Central memory CD8-positive, alpha-beta T cell (primary cell): ENCODE data around the gene BOC.

Source experiments
- ATAC-seq: fragments of 150-1000 bp; cut with Tn5 transposase; replicated peaks from 2 replicates; pipeline ENCODE4 v1.10.0; 2022; ENCODE audit warnings: mild to moderate bottlenecking, moderate FRiP score, moderate number of reproducible peaks; ENCODE audit not compliant: poor library complexity, severe bottlenecking; ENCODE audit errors: extremely low read depth
- DNase-seq, 2 donors: peaks; one replicate each; pipeline ENCODE4 v3.0.0; 2021; ENCODE audit warnings: low spot score in 2 of 2
- H3K27ac Mint-ChIP-seq: one replicate; pipeline ENCODE4 v1.8.0; 2022; ENCODE audit warnings: low read depth, mild to moderate bottlenecking, moderate library complexity, mixed read lengths
- H3K27me3 Mint-ChIP-seq: one replicate; pipeline ENCODE4 v1.8.0; 2022; ENCODE audit warnings: mixed read lengths
- H3K36me3 Mint-ChIP-seq: one replicate; pipeline ENCODE4 v1.8.0; 2022; ENCODE audit warnings: mild to moderate bottlenecking, moderate library complexity, mixed read lengths; ENCODE audit not compliant: insufficient read depth
- H3K4me1 Mint-ChIP-seq: one replicate; pipeline ENCODE4 v1.8.0; 2022; ENCODE audit warnings: mixed read lengths
- H3K4me3 Mint-ChIP-seq: one replicate; pipeline ENCODE4 v1.8.0; 2022; ENCODE audit warnings: mild to moderate bottlenecking, moderate library complexity, mixed read lengths
- H3K9me3 Mint-ChIP-seq: one replicate; pipeline ENCODE4 v1.8.0; 2022; ENCODE audit warnings: mixed read lengths

Gene BOC

GRCh38 chr3:113285226-113285625 lies 73.9 kb downstream of the BOC start:
- ATAC-seq, result no peak
- H3K27me3 Mint-ChIP-seq, result peaks cover 29% of the 10 kb centered on the region
- H3K4me3 Mint-ChIP-seq, result no peak overlapping the region
- H3K4me1 Mint-ChIP-seq, result no peaks in the 10 kb centered on the region
- H3K27ac Mint-ChIP-seq, result no peak overlapping the region
- no peak for DNase-seq
- no peaks in the 10 kb centered on the region for H3K9me3 Mint-ChIP-seq
- H3K36me3 Mint-ChIP-seq, result peaks cover 2% of the 10 kb centered on the region

DNA sequence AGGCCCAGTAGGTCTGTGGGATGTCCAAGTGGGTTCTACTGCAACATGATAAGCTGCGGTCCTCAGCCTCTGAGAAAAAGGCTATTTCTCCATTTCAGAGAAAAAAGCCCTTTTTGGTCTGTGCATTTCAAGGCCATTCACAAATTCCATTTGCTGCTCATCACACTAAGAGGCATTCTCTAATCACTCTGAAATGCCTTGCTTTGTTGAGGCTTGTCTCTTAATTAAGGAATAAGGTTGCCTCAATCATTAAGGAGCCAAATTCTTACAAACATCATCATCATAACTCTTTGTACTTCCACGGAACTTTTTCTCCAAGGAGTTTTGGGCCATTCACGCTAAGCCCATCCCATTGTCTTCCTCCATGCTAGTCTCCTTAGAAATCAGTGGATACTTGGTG lies 74.4 kb downstream of the BOC start:
- DNase-seq, result no peak
- no peak overlapping the region for H3K4me3 Mint-ChIP-seq
- peaks cover 24% of the 10 kb centered on the region for H3K27me3 Mint-ChIP-seq
- peaks cover 2% of the 10 kb centered on the region for H3K36me3 Mint-ChIP-seq
- no peaks in the 10 kb centered on the region for H3K4me1 Mint-ChIP-seq
- H3K27ac Mint-ChIP-seq, result no peak overlapping the region
- no peaks in the 10 kb centered on the region for H3K9me3 Mint-ChIP-seq
- no peak for ATAC-seq

GRCh38 chr3:113286524-113286923 lies 75.2 kb downstream of the BOC start:
- peaks cover 16% of the 10 kb centered on the region for H3K27me3 Mint-ChIP-seq
- H3K27ac Mint-ChIP-seq, result no peak overlapping the region
- peaks cover 2% of the 10 kb centered on the region for H3K36me3 Mint-ChIP-seq

DNA sequence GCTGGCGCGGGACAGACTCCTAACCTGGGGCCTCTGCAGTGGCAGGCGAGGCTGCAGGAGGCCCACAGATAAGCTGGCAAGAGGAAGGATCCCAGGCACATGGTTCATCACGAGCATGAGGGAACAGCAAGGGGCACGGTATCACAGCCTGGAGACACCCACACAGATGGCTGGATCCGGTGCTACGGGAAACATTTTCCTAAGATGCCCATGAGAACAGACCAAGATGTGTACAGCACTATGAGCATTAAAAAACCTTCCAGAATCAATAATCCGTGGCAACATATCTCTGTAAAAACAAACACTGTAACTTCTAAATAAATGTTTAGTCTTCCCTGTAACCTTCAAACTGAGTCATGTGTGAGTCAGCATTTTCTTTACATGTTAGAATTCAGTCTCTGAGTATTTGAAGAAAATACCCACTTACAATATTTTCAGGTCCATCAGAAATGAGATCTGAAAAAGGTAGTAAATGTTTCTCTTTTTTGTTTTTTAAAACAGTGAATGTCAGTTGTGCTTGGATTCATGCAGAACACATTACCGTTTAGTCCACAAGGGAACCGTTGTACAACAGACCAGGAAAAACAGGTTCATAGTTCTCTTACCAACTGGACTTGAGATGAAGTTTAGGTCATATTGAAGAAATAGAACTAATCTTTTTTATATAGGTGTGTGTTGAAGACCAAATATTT lies 75.9 kb downstream of the BOC start:
- no peak for ATAC-seq
- Mint-ChIP-seq H3K4me1 (no peaks in the 10 kb centered on the region), H3K27ac (no peak overlapping the region), H3K36me3 (peaks cover 2% of the 10 kb centered on the region), H3K9me3 (no peaks in the 10 kb centered on the region), H3K4me3 (no peak overlapping the region), H3K27me3 (peaks cover 9% of the 10 kb centered on the region)
- DNase-seq, result no peak

More at GRCh38 chr3:113286524-113286923, 75.2 kb downstream of the BOC start:
- H3K9me3 Mint-ChIP-seq, result no peaks in the 10 kb centered on the region
- no peak overlapping the region for H3K4me3 Mint-ChIP-seq
- ATAC-seq (no peak), DNase-seq (no peak)
- H3K4me1 Mint-ChIP-seq, result no peaks in the 10 kb centered on the region

- no peaks in the 10 kb centered on the region for H3K4me1 Mint-ChIP-seq
- peaks cover 2% of the 10 kb centered on the region for H3K36me3 Mint-ChIP-seq
- no peak overlapping the region for H3K27ac Mint-ChIP-seq
- ATAC-seq (no peak), DNase-seq (peak in 1 of 2 donors; percentile 34)
- no peaks in the 10 kb centered on the region for H3K9me3 Mint-ChIP-seq
- H3K27me3 Mint-ChIP-seq, result peaks cover 1% of the 10 kb centered on the region
- H3K4me3 Mint-ChIP-seq, result no peak overlapping the region
These were observed 76.7 kb downstream of the BOC start for GRCh38 chr3:113287803-113288648.

GRCh38 chr3:113288881-113289280 lies 77.5 kb downstream of the BOC start:
- Mint-ChIP-seq H3K36me3 (peaks cover 5% of the 10 kb centered on the region), H3K27me3 (no peaks in the 10 kb centered on the region), H3K4me1 (no peaks in the 10 kb centered on the region), H3K27ac (no peak overlapping the region), H3K9me3 (no peaks in the 10 kb centered on the region), H3K4me3 (no peak overlapping the region)
- ATAC-seq (no peak), DNase-seq (no peak)

DNA sequence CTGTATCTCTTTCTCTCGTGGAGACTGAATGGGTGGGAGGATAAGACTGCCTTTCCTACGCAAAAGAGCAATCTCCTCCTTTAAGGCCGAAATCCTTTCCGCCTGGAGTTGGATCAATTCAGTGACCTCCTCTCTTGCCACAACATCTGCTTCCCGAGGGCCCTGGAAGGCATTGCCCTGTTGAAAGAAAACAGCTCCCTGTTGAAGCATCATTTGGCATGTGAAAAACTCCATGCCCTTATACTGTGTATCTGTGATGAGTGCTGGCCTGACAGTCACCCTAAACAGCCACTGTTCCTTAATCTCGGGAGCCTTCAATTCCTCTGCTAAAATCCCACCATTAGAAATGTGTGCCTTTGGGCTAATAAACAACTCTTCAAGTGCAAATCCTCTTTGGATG lies 80.2 kb downstream of the BOC start:
- peaks cover 3% of the 10 kb centered on the region for H3K36me3 Mint-ChIP-seq
- H3K9me3 Mint-ChIP-seq, result no peaks in the 10 kb centered on the region
- no peaks in the 10 kb centered on the region for H3K27me3 Mint-ChIP-seq
- ATAC-seq (no peak), DNase-seq (no peak)
- no peaks in the 10 kb centered on the region for H3K4me1 Mint-ChIP-seq
- H3K4me3 Mint-ChIP-seq, result no peak overlapping the region
- H3K27ac Mint-ChIP-seq, result no peak overlapping the region

DNA sequence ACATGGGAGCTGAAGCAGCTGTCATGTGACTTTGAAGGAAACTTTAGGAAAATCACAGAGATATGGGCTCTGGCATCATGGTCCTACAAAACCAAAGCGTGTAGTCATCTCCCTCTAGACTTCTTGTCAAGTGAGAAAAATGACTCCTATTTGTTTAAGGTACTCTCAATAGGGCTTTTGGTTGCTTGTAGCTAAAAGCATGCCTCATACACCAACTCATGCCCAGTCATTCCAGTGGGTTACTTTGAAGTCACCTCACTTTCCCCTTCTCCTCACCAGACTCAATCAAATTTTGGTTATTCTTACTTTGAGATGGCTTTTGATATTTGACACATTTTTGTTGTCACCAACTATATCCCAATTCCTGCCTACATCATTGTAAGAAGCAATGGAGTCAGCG lies 81.6 kb downstream of the BOC start:
- peaks cover 3% of the 10 kb centered on the region for H3K36me3 Mint-ChIP-seq
- DNase-seq (no peak), ATAC-seq (no peak)
- no peak overlapping the region for H3K27ac Mint-ChIP-seq
- no peaks in the 10 kb centered on the region for H3K9me3 Mint-ChIP-seq
- no peak overlapping the region for H3K4me3 Mint-ChIP-seq
- no peaks in the 10 kb centered on the region for H3K4me1 Mint-ChIP-seq
- no peaks in the 10 kb centered on the region for H3K27me3 Mint-ChIP-seq

DNA sequence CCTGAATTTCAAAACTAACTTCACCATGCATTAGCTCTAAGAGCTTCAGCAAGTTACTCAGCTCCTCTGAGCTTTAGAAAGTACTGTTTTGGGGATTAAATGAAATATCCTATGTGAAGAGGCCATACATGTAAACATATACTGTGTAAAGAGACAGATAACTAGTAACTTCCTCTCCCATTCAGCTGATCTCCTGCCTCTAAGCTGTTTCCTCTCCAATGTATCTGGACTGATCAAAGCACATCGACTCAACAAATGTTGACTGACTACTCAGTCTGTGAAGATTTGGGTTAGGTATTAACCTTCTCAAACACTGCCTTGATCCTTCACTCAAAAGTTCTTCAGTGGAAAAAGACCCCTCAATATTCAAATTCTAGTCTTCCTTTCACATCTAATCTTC lies 82.0 kb downstream of the BOC start:
- DNase-seq, result no peak
- ATAC-seq, result no peak
- H3K9me3 Mint-ChIP-seq, result no peaks in the 10 kb centered on the region
- H3K4me3 Mint-ChIP-seq, result no peak overlapping the region
- H3K27ac Mint-ChIP-seq, result no peak overlapping the region
- H3K4me1 Mint-ChIP-seq, result no peaks in the 10 kb centered on the region
- H3K27me3 Mint-ChIP-seq, result no peaks in the 10 kb centered on the region
- H3K36me3 Mint-ChIP-seq, result peaks cover 3% of the 10 kb centered on the region

GRCh38 chr3:113295463-113295862 lies 84.1 kb downstream of the BOC start:
- peaks cover 3% of the 10 kb centered on the region for H3K36me3 Mint-ChIP-seq
- H3K27ac Mint-ChIP-seq, result no peak overlapping the region
- DNase-seq (no peak), ATAC-seq (no peak)
- no peak overlapping the region for H3K4me3 Mint-ChIP-seq
- no peaks in the 10 kb centered on the region for H3K27me3 Mint-ChIP-seq
- H3K9me3 Mint-ChIP-seq, result no peaks in the 10 kb centered on the region
- H3K4me1 Mint-ChIP-seq, result no peaks in the 10 kb centered on the region

- no peaks in the 10 kb centered on the region for H3K9me3 Mint-ChIP-seq
- no peak overlapping the region for H3K4me3 Mint-ChIP-seq
- peaks cover 3% of the 10 kb centered on the region for H3K36me3 Mint-ChIP-seq
- H3K27ac Mint-ChIP-seq, result no peak overlapping the region
- H3K27me3 Mint-ChIP-seq, result no peaks in the 10 kb centered on the region
- H3K4me1 Mint-ChIP-seq, result no peaks in the 10 kb centered on the region
- ATAC-seq (no peak), DNase-seq (no peak)
These were observed 85.9 kb downstream of the BOC start for GRCh38 chr3:113297287-113297686.

DNA sequence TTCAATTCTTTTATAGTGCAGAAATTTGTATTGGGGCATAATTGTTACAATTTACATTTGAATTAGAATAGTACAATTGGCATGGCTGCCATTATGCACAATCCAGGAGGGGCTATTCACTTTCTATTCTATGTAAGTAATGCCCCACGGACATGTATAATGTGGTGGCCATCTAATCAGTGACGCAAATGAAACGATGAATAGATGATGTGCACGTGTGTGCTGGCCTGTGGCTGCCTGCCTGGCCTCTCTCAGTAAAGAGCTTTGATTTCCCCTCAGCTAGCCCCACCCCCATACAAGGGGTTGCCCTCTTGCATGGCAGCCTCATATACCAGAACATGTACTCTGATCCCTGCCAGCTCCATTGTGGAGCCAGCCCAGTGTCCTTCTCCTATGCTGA lies 86.5 kb downstream of the BOC start:
- Mint-ChIP-seq H3K9me3 (no peaks in the 10 kb centered on the region), H3K4me1 (no peaks in the 10 kb centered on the region), H3K36me3 (peaks cover 3% of the 10 kb centered on the region), H3K4me3 (no peak overlapping the region), H3K27ac (no peak overlapping the region), H3K27me3 (no peaks in the 10 kb centered on the region)
- DNase-seq (no peak), ATAC-seq (no peak)

- ATAC-seq (no peak), DNase-seq (no peak)
- H3K4me3 Mint-ChIP-seq, result no peak overlapping the region
- no peaks in the 10 kb centered on the region for H3K36me3 Mint-ChIP-seq
- no peaks in the 10 kb centered on the region for H3K4me1 Mint-ChIP-seq
- no peaks in the 10 kb centered on the region for H3K9me3 Mint-ChIP-seq
- no peak overlapping the region for H3K27ac Mint-ChIP-seq
- H3K27me3 Mint-ChIP-seq, result no peaks in the 10 kb centered on the region
These were observed 89.2 kb downstream of the BOC start for GRCh38 chr3:113300596-113300995.
